Measurements from ENCODE around the gene CHCHD3.

DNA sequence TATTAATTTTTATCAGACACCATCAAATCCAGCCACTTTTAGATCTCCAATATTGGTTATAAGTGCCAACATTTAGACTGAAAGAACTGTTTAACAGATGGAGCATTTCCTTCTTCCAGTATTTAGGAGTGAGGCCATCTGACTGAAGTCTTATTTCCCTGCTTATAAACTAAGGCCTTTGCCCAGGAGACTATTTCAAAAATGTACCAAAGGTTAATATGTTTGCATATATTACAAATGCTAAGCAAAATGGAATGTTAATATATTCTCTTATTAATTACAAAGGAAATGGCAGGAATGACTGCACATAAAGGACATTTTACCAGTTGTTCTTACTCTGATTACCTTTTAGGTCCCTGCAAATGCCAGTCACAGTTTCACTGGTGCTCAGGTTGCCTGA is 266.8 kb downstream of the CHCHD3 start:
- TF ChIP-seq POLR2AphosphoS5 (IDR thresholded peaks at IDR 0.05) (no peak), CTCF (IDR thresholded peaks at IDR 0.05) (no peak)

Data from breast epithelium (tissue), 3 donors.